NK-92 (cell line): Measurements from ENCODE around the gene DOCK2.

Experiments
- DNase-seq: peaks from one replicate; lab custom pipeline; 2025; ENCODE audit not compliant: unreplicated experiment; lab: John Stamatoyannopoulos, UW

The DOCK2 gene

DNA sequence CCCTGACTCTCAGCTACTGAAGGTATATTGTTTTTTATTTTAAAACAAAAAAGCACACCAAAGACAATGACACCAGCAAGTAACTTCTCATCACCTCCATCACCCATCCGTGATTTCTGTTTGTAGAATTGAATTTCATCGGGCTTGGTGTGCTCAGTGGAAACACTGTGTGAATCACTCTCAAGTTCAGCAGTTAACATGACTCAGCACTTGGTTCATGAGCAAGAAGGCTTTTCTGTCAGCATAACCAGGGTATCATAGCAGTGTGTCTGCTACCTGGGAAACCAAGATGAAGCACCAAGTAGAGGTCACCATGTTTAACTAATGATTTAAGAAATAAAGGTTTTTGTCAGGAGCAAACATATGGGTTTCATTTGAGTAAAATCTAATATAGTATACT, 219.5 kb downstream of the DOCK2 start:
- no peak for DNase-seq

DNA sequence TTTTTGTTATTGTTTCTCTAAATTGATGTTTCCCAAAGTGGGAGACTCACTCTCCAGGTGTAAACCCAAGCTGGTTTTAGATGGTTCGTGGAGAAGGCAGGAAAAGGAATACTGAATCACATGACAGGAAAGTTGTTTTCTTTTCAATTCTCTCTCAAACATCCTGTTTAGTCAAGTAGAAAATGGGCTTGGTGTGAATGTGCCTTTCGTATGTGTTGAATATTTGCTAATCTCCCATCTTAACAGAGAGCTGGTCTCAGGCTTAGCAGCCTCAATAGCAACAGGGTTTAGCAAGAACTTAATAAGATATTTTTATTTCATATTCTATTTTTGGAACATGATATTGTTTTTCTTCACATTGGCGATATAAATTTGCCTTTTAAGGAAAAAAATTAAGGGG, 223.5 kb downstream of the DOCK2 start:
- no peak for DNase-seq

DNA sequence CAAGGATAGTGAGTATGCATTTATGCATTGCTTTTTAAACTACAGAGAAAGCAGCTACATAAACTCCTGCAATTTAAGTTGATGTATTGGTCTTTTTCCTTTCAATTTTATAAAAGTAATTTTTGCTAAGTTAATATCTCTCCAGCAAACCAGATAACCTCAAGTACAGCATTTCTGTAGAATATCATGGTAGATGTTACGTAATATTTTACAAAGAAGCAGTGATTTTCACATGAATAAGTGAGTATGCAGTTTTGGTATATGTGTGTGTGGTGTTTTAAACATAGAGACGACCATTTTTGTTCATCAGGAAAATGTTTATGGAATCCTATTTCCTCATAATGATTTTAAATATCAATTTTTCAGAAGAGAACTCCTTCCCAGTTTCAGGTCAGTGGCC, 224.4 kb downstream of the DOCK2 start:
- DNase-seq, result no peak

DNA sequence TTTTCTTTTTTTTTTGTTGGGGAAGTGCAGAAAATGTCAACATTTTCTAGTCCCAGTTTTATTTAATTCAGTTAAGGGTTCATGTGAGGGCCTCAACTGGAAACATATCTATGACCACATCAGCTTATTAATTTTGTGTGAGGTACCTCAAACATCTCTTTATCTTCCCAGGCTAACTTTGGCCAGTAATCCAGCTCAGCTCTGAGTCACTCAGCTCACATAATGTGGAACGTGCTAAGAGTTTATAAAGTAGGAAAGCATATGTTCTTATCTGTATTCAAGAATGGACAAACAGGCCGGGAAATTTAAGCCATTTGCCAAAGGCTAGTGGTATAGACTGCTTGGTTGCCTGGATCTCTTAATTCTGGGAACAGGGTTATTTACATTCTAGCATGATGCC, 224.9 kb downstream of the DOCK2 start:
- DNase-seq, result no peak

DNA sequence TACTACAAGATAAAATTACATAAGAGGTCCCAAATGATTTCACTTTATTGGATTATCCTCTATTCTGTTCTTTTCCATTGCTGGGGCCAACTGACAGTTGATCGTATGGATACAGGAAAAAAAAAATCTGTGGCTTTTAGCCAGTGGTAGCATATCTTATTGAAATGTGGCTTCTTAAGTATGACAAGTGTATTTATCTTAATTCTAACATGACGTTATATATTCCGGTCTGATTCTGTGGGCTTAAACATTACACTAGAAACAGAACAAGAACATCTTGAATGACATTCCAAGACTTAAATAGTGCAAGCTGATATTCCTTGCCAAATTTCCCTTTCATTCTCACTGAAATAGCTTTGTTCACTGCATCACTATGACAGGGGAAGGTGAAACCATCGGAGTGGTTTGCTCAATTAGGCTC, 225.3 kb downstream of the DOCK2 start:
- DNase-seq, result no peak

DNA sequence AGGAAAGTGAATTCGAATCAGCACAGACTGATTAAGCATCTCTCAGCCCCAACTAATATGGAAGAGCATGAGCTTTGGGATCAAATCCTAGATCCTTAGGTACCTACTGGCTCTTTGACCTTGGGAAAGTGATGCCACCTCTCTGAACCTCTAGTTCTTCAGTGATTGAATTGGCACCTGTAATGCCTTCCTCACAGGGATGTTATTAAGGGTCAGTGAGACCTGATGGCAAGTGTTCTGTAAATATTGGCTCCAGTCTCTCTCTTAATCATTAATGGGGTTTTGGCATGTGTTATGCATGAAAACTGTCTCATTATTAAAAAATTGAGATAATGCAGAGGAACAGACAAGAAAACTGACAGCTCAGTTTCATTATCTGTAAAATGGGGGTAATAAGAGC, 227.4 kb downstream of the DOCK2 start:
- DNase-seq, result no peak

DNA sequence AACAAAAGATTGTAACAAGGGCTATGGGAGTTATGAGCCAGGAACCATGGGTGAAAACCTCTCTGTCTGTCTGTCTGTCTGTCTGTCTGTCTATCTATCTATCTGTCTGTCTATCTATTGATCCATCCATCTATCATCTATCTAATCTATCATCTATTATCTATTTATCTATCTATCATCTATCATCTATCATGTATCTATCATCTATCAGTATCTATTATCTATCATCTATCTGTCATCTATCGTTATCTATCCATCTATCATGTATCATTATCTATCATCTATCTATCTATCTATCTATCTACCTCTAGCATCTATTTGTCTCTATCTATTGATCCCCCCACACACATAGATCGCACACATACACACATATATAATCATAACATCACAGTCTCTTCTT, 230.3 kb downstream of the DOCK2 start:
- DNase-seq, result no peak

DNA sequence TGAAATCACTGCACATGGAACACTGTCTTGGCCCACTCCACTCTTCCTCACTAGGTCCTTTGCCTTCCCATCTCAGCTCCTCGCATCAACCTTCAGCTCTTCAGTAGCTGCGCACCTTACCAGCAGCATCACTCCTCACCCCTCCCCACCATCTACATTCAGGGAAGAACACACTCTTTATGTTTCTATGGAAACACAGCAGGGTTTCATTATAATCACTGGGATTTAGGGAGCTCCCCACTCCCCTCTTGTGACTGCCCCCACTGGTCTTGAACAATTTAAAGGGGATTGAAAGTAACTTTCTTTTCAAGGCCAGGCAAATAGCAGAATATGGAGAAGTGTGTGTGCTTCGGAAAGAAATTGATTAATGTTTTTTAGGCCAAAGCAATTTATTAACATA, 232.0 kb downstream of the DOCK2 start:
- DNase-seq, result no peak

DNA sequence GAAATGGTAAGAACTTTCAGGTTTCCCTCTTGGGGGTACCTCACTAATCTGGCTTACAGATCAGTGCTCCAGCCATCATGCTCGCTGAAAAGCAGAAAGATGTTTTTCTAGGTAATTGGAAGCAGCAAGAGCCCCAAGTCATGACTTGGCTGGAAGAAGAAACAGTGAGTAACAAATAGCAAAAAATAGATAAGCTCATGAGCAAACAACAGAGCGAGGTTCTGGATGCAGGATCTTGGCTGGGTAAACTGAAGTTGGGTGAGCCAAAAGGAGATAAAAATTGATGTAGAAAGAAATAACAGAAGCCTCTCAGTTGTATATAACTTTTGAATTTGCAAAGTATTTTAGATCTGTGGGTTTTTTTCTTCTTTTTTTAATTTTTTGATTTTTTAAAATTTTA, 233.1 kb downstream of the DOCK2 start:
- no peak for DNase-seq

DNA sequence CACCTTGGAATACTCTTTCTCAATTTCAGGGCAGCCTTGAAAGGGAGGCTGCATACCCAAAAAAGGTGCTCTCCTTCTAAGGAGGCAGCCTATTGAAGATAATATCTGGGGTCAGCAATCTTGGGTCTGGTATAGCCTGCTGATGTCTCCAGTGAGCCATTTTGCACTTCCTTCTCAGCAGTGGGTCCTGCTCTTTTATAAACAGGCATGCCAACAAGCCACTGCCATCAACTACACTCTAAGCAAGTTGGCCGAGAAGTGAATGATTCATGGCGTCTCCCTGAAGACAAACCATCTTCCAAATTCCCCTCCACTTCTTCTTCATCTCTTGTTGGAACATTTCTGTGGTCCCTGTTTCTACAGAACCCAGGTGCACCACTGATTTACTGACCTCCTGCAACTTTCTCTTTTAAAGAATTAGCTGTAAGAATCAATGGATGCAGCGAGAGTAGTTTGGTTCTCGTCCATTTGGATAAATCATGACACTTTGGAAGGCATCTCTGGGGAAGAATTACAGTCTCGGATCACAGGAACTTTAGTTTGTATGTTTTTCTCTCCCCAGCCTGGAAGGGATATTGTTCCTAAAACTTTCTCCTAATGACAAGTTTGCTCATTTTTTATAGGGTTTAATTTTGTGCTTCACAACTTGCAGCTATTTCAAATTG, 234.9 kb downstream of the DOCK2 start:
- DNase-seq, result no peak

DNA sequence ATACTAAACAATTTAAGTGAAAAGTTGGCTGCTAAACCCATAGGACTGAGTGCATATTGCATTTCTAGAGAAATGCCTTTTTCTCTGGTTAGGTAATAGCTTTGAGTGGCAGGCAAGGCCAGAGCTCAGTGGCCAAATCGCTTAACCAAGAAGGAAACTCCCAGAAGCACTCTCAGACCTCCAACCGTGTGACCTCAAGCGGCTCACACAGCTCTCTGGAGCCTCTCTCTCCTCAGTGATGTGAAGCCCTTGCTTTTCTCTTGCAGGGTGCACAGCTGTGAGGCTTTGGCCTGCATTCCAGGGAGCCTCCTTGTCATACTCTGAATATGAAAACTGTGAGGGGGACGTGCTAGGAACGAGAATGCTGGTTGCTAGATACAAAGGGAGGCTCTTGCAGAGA, 236.6 kb downstream of the DOCK2 start:
- no peak for DNase-seq

DNA sequence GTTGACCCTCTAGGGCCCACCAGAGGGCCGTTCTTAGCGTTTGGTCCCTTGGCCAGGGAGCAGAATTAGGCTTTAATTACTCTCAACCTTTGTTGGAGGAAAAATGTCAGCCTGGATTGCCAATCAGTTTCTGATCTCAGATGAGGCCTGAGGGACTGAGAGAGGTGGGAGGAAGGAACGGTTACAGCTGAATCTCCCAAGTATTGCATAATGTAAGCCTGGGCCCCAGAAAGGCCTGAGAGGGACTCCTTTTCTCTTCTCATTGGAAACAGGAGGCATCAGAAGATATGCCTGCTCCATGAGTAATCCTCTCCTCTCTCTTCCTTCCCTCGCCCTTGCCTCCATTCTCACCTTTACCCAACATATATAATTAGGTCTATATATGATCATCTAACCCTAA, 237.5 kb downstream of the DOCK2 start:
- DNase-seq, result no peak

DNA sequence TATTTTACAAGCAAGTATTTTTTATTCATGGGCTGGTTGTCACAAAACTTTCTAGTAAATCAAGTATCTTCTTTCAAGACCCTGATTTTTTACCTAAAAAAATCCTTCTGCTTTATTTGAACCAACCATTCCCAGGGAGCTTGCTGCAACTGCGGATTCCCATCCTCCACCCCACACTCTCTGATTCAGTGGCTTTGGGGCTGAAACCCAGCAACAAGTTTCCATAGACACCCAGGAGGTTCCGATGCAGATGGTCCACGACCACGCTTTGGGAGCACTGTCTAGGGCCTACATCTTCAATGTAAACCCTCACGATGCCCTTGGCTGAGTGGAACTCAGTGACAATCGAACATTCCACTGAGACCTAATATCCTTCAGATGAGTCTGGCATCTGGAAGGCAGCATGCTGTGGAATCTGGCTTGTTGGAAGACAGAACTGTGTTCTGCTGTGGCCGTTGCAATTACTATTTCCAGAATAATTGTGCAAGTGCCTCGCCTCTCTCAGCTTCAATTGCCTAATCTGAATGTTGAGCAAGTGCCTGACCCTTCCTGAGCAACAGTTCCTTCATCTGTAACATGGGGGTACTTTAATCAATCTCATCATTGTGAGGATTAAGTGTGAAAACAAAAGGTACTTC, 238.1 kb downstream of the DOCK2 start:
- no peak for DNase-seq

DNA sequence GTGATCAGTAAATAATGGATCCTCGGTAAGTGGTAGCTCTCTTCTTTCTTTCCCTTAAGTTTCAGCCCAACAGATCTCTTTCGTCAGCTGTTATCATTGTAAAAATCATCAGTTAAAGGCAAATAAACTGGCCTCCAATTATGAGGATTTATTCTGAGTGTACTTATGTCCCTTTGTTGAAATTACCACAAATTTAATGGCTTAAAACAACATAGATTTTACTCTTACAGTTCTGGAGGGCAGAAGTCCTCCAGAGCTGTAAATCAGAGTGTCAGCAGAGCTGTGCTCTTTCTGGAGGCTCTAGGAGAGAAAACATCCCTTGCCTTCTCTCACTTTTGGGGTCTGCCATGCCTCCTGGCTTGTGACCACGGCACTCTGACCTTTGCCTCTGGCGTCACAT, 238.7 kb downstream of the DOCK2 start:
- DNase-seq, result no peak

DNA sequence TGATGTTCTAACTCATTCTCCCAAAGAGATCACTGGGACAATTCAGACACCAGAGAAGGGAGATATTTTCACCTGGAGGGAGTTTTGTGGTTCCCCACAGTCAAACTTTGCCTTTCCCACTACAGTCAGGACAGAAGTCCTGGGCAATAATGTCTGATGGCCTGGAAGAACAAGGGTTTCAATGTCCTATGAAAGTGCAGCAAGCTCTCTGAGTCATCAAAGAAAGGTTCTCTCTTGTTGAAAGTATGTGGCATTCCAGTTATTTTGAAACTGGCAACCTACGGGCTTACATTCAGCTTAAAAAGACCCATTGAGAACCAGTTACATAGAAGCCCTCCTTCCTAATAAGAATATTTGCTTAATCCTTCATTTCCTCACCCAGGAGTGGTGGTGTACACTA, 239.3 kb downstream of the DOCK2 start:
- DNase-seq, result no peak

DNA sequence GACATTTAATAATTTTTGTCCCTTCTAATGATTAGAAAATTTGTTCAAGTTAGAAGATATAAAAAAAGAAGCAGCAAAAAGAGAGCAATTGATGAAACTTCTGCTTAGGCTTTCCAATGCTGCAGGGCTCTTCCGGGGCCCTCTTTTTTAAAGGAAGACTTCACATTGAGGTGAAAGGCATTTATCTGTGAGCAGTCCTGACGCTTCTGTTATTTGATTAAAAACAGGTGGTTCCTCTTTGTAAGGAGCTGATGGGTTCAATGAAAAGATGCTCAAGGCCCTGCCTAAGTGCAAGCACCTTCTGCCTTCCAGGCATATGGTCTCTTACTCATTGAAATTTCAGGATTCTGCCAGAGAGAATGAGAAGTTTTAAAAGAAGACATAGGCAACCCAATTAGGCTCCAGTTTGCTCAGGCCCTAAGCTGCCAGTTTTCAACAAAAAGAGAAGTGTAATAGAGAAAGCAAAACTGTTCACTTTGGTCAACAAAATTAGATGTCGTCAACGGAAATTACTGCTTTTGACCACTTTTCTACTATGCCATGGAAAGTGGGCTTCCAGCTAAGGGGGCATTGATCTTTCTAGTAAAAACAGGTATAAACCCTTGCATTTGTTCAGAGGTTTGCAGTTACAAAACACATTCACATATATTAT, 243.1 kb downstream of the DOCK2 start:
- DNase-seq, result no peak

DNA sequence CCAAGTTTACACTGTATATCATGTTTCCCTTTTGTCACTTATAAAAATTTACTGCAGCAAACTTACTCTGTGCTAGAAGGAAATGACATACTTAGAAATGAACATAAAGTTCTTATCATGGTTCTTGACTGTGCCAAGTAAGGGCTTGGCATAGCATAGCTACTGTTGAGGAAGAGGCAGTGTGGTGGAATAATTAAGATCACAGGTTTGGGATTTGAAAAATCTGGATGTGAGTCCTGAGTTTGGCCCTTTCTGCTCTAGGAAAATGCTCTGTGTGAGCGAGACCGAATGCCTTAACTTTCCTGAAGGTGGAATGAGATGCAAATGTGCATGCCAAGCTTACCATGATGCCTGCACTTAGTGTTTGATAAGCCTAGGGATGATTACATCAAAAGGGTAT, 243.7 kb downstream of the DOCK2 start:
- DNase-seq, result no peak

DNA sequence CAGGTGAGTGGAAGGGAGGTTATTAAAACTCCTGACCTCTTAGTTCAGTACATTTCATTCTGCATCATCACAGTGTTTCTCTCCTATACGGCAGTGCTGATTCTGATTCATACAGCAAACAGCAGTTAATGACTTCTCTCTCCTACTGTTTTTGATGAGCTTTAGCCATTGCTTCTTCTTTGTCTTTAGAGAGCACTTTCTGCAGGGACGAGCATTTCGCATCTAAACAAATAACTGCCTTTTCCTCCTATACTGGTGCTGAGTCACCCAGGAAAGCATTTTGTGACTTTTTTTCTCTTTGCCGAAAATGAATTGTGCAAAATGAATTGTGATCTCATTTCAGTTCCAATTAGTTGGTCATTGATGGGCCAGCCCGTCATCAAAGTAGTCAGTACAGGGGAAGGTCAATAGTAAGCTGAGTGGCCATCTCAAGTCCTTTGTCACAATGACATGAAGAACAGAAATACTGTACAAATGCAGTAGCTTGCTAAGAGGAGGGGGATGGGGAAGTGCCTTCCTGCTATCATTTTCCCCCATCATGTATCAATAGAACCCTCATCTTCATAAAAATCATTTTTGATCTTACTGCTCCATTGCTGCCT, 244.7 kb downstream of the DOCK2 start:
- DNase-seq, result no peak

DNA sequence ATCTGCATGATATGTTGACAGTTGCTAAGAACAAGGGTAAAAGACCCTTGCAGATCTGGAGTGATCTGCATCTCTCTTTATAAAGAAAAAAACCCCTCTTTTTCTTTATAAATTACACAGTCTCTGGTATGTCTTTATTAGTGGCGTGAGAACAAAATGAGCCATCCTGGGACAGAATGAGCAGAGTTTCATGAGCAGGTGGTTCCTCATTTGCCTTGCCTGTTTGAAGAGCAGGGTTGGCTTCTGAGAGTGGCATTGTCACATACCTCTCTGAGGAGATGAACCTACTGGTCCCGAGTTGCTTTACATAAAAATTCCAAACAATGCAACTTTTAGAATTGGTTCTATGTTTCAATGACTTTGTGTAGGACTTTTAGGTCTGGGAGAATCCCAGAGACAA, 249.0 kb downstream of the DOCK2 start:
- DNase-seq, result no peak

DNA sequence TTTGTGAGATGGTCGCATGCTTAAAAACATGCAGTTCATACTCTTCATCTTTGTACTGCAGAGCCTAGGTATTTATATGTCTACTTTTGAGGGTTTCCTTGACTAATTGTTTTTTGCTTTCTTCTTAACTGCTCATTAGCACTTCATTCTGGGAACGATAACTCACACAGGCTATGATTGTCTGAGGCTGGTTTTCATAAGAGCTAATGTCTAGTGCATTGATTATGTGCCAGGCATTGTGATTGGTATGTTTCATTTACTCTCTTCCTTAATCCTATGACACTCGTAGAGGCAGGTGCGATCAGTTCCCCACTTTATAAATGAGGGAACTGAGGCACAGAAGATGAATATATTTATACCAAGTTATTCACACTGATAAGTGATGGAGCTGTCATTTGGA, 249.6 kb downstream of the DOCK2 start:
- no peak for DNase-seq

DNA sequence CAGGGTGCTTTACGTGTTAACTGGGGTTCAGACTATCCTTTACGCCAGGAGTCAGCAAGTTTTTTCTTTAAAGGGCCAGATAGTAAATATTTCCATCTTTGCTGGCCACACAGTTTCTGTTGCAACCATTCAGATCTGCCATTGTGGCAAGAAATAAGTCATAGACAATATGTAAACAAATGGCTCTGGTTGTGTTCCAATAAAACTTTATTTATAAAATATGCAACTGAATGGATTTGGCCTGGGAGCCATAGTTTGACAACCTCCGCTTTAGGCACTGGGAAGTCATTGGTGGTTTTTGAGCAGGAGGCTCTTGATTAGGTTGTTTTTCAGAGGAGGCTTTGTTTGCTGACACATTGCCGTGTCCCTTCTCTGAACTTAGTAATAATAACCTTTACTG, 252.5 kb downstream of the DOCK2 start:
- no peak for DNase-seq

DNA sequence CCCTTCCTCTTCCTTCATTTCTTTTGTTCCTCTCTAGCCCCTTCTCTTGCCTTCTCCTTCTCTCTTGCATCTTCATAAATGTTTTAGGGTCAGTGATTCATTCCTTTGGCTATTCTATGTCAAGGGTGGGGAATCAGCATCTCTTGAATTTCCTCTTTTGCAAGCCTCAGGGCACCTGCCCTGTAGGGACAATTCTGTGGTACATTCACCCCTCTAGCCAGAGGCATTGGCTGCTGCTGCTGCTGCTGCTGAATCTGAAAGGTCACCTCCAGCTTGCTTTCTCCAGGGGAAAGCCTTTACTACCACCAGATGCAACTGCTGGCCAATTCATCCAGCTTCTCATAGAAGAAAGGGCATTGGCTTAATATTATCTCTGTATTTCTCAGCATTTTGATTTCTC, 255.9 kb downstream of the DOCK2 start:
- no peak for DNase-seq
